ENCODE results near the gene TBC1D24. TPM values are rescaled to one million over a fixed set of nuclear protein-coding genes. Genes with fewer than 3 reads are reported as not detected.

TBC1D24 gene
- total RNA-seq, 3 donors from 2014 or later = 25.0 to 27.2 (median 26.3) TPM

DNA sequence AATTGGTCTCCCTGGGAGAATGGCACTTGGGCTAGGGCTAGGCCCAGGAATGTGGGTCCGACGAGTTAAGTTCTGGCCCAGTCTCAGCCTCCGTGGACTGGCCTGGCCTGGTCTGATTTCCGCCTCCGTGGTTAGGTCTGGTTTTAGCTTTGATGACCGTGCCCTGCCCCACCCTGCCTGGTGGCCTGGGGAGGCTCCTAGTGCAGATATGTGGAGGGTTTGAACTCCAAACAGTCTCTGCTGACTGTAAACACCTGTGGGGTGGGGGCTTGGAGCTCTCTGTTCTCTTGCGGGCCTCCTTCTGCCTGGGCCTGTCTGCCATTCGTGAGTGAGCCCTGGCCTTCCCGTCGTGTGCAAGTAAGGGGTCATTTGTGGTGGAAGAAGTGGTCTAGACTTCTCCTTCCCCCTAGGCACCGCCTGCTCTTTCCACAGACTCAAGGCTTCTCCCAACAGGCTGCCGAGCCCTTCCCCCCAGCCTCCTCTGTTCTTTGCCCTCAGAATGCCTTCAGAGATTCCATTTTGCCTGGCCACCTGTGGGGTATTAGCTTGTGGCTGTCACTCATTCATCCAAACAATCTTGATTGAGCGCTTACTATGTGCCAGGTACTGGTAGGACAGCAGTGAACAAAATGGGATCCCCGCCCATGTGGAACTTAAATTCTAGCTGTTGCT, 40.4 kb downstream of the TBC1D24 start:
- ATAC-seq = no peak
- DNase-seq = no peak
- Mint-ChIP-seq H3K4me3 (peak overlapping the region; percentile 93), H3K27me3 (ENCODE audit: low read depth) (no peaks in the 10 kb centered on the region), H3K36me3 (ENCODE audit: insufficient read depth) (peaks cover 10% of the 10 kb centered on the region), H3K9me3 (no peaks in the 10 kb centered on the region), H3K4me1 (ENCODE audit: low read depth) (peaks cover 54% of the 10 kb centered on the region)

DNA sequence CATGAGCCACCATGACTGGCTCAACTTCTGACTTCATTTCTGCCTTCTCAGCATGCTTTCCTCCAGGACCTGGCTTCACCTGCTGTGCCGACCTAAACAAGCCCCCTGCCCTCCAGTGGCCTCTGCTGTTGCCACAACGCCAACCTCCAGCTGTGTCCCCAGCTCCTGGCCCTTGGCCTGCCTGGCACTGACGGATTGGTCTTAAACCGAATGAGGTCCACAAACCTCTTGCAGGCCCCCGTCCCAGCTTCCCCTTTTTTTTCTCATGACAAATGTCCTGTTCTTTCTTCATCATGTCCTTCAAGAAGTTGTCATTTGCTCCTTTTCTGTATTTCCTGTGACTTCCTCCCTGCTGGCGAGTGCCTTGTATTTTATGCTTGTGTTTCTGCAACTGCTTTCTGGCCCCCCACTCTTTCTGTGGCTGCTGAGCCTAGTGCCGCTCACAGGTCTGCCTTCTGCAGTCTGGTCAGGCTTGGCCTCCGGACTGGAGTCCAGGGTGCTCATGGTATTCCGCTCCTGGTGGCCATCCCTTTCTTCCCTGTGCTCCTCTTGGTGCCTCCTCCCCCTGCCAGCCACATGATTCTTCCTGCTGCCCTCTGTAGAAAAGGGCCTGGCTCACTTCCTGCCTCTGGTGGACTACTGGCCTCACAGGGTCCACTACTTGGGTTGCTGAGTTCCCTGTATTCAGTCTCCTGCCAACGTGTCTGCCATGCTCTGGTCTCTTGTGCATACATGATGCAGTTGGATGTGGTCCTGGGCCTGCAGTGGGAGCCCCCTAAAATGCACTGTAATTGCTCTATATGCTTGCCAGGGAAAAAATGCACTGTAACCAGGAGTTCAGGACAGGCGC, 41.7 kb downstream of the TBC1D24 start:
- Mint-ChIP-seq H3K4me3 (peak overlapping the region; percentile 93), H3K36me3 (ENCODE audit: insufficient read depth) (peaks cover 10% of the 10 kb centered on the region), H3K27me3 (ENCODE audit: low read depth) (no peaks in the 10 kb centered on the region), H3K9me3 (no peaks in the 10 kb centered on the region), H3K4me1 (ENCODE audit: low read depth) (peaks cover 58% of the 10 kb centered on the region)
- DNase-seq (no peak), ATAC-seq (no peak)

DNA sequence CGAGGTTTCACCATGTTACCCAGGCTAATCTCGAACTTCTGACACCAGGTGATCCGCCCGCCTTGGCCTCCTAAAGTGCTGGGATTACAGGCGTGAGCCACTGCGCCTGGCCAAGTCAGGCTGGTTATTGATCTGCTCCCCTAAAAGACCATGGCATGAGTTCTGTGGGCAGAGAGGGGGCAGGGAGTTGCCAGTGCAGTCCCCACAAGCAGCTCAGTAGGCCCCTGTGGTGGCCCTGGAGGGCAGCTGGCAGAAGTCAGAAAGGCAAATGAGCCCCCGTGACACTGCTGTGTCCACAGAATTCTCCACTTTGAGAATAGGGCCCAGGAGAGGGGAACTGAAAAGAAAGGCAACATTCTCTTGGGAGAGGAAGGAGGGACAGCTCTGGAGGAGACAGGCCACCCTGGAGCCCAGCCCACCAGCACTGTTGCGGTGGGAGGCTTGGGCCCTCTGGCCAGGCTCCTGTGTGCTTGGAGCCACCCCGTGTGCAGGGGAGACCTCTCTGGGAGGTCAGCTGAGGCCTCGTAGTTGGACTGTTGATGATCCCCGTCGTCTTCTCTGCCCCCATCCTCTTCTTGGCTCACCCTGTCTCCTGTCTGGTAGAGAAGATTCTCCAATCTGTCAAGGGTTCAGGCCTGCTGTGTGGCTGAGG, 43.2 kb downstream of the TBC1D24 start:
- H3K36me3 Mint-ChIP-seq (ENCODE audit: insufficient read depth) = peaks cover 10% of the 10 kb centered on the region
- DNase-seq (no peak), ATAC-seq (no peak)
- H3K27me3 Mint-ChIP-seq (ENCODE audit: low read depth) = no peaks in the 10 kb centered on the region
- H3K4me1 Mint-ChIP-seq (ENCODE audit: low read depth) = peaks cover 51% of the 10 kb centered on the region
- H3K9me3 Mint-ChIP-seq = no peaks in the 10 kb centered on the region
- H3K4me3 Mint-ChIP-seq = no peak overlapping the region

DNA sequence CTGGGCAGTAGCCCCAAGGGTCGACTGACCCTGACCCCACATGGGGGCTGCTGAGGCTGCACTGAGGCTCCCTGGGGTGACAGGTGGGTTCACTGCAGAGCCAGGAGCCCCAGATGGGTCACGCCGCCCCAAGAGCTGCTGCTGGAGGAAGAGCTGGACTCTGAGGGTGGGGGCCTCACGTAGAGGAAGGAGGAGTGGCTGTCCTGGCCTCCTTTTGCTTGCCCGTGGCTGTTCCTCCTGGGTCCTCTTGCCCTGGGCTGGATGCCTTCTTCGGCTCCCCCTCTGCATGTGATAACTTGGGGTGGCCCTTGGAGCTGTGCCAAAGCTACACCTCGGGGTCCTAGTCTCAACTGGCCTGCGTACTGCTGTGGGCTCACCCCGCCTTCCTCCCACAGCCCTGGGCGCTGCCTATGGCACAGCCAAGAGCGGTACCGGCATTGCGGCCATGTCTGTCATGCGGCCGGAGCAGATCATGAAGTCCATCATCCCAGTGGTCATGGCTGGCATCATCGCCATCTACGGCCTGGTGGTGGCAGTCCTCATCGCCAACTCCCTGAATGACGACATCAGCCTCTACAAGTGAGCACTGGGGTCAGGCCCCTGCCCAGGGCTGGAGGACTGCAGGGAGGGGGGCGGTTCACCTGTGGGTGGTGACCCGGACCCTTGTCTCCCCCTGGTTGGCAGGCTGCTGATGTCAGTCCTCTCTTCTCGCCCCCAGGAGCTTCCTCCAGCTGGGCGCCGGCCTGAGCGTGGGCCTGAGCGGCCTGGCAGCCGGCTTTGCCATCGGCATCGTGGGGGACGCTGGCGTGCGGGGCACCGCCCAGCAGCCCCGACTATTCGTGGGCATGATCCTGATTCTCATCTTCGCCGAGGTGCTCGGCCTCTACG, 44.1 kb downstream of the TBC1D24 start:
- Mint-ChIP-seq H3K36me3 (ENCODE audit: insufficient read depth) (peaks cover 10% of the 10 kb centered on the region), H3K4me1 (ENCODE audit: low read depth) (peaks cover 53% of the 10 kb centered on the region), H3K9me3 (no peaks in the 10 kb centered on the region), H3K27me3 (ENCODE audit: low read depth) (no peaks in the 10 kb centered on the region), H3K4me3 (peak overlapping the region; percentile 74)
- DNase-seq (peak; percentile 3), ATAC-seq (no peak)

DNA sequence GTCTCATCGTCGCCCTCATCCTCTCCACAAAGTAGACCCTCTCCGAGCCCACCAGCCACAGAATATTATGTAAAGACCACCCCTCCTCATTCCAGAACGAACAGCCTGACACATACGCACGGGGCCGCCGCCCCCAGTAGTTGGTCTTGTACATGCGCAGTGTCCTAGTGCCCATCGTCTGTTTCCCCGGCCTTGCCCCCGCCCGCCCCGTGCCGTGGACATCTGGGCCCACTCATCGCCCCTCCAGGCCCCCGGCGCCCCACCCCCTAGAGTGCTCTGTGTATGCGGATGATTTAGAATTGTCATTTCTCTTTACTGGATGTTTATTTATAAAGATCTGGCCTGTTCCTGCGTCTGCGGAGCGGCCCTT, 44.8 kb downstream of the TBC1D24 start:
- peaks cover 16% of the 10 kb centered on the region for H3K36me3 Mint-ChIP-seq (ENCODE audit: insufficient read depth)
- H3K4me1 Mint-ChIP-seq (ENCODE audit: low read depth) = peaks cover 59% of the 10 kb centered on the region
- DNase-seq = peak; percentile 4
- H3K4me3 Mint-ChIP-seq = peak overlapping the region; percentile 74
- no peaks in the 10 kb centered on the region for H3K27me3 Mint-ChIP-seq (ENCODE audit: low read depth)
- no peak for ATAC-seq
- H3K9me3 Mint-ChIP-seq = no peaks in the 10 kb centered on the region

DNA sequence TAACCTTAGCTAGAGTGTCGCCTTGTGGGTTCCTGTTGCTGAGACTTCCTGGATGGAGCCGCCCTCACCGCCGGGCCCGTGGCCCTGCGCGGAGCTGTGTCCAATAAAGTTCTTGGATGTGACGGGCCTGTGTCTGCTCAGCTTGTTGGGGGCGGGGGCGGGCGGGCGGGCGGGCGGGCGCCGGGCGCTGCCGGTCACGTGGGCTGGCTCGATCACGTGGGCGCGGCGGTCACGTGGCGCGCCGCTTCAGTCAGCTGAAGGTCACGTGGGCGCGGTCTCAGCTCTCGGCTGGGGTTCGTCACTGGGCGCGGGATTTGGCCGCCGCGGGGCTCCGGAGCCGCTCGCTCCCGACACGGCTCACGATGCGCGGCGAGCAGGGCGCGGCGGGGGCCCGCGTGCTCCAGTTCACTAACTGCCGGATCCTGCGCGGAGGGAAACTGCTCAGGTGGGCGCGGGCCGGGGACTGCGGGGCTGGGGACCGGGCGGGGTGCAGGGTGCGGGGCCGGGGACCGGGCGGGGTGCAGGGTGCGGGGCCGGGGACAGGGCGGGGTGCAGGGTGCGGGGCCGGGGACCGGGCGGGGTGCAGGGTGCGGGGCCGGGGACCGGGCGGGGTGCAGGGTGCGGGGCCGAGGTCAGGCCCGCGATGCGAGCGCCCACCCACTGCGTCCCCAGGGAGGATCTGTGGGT, 45.3 kb downstream of the TBC1D24 start, which contains the start of gene AMDHD2:
TSS of gene AMDHD2 (plus strand) at position 275 of the 687 bp plus-strand sequence. CDS start at position 363, 88 bp downstream.
- Mint-ChIP-seq H3K9me3 (no peaks in the 10 kb centered on the region), H3K4me3 (peak within 1 kb of the TSS; percentile 84), H3K36me3 (ENCODE audit: insufficient read depth) (peaks cover 19% of the 10 kb centered on the region), H3K27me3 (ENCODE audit: low read depth) (no peaks in the 10 kb centered on the region), H3K4me1 (ENCODE audit: low read depth) (peaks cover 57% of the 10 kb centered on the region)
- ATAC-seq = peak; percentile 73 to 79
- peak; percentile 86 for DNase-seq

DNA sequence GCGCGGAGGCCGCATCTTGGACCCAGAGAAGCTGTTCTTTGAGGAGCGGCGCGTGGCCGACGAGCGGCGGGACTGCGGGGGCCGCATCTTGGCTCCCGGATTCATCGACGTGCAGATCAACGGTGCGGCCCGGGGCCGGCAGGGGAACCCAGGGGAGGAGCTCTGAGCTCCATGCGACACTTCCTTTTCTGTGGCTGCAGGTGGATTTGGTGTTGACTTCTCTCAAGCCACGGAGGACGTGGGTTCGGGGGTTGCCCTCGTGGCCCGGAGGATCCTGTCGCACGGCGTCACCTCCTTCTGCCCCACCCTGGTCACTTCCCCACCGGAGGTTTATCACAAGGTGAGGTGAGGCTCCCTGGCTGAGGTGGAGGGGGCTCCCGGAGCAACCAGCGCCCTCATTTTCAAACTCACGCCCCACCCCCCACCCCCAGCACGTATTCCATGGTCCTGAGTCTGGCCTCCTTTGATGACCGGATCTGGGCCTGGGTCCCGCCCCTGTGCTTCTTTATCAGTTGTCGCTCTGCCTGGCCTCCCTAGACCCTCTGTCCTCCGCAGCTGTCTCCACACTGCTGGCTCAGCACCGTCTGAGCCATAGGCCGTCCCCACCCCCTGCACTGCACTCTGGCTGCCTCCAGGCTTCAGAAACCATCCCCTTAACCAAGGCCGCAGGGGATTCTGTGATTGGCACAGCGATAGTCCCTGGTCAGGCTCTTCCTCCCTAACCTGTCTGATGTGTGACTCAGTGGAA, 46.0 kb downstream of the TBC1D24 start:
- Mint-ChIP-seq H3K27me3 (ENCODE audit: low read depth) (no peaks in the 10 kb centered on the region), H3K4me3 (peak overlapping the region; percentile 84), H3K9me3 (no peaks in the 10 kb centered on the region), H3K4me1 (ENCODE audit: low read depth) (peaks cover 50% of the 10 kb centered on the region), H3K36me3 (ENCODE audit: insufficient read depth) (peaks cover 20% of the 10 kb centered on the region)
- ATAC-seq (peak; percentile 54 to 57), DNase-seq (peak; percentile 28)

DNA sequence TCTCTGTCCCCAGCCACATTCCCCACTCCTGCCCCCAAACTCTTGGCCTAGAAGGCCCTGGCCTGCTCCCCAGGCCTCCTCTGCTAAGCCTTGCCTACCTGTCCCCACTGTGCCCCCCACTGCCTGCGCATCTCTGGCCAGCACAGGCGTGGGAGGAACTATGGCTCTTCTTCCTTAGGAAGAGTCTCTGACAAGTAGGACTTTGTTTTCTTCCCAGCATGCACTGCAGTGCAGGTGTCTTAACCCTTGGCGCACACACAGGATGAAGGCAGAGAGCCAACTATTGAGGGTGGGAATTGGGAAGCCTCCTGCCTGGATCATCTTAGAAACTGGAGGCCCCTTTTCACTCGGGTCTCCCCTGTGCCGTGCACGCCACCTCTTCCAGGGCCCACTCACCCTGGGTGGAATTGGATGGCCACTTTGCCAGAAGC, 48.9 kb downstream of the TBC1D24 start:
- no peak for DNase-seq
- Mint-ChIP-seq H3K9me3 (no peaks in the 10 kb centered on the region), H3K4me1 (ENCODE audit: low read depth) (peaks cover 25% of the 10 kb centered on the region), H3K4me3 (no peak overlapping the region), H3K36me3 (ENCODE audit: insufficient read depth) (peaks cover 16% of the 10 kb centered on the region), H3K27me3 (ENCODE audit: low read depth) (no peaks in the 10 kb centered on the region)
- no peak for ATAC-seq

DNA sequence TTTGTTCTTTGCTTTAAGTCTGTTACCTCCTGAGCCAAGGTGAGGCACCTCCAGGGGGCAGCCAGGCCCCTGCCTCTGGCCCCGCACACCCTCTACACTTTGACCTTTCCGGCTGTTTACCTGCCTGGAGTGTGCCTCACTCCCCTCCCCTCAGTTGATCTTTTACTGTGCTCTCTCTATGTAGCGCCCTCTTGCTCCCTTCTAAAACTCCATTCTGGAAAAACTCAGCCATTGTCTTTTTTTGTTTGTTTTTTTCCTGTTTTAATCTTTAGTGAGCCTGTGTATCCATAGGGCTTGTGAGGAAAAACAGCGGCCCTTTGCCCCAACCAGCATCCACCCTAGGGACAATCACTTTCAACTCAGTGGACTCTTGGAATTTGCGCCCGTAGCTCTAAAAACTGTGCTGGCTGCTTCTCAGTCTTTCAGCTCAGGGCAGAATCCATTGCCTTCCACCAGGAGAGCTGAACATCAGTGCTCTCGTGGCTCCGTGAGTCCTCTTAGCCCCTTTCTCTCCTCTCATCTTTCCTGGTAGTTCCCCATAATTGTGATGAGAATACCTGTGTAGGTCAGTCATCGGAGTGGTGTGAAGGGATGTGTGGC, 49.5 kb downstream of the TBC1D24 start:
- Mint-ChIP-seq H3K36me3 (ENCODE audit: insufficient read depth) (peaks cover 16% of the 10 kb centered on the region), H3K27me3 (ENCODE audit: low read depth) (no peaks in the 10 kb centered on the region), H3K4me3 (no peak overlapping the region), H3K9me3 (no peaks in the 10 kb centered on the region), H3K4me1 (ENCODE audit: low read depth) (peaks cover 21% of the 10 kb centered on the region)
- ATAC-seq (no peak), DNase-seq (no peak)

DNA sequence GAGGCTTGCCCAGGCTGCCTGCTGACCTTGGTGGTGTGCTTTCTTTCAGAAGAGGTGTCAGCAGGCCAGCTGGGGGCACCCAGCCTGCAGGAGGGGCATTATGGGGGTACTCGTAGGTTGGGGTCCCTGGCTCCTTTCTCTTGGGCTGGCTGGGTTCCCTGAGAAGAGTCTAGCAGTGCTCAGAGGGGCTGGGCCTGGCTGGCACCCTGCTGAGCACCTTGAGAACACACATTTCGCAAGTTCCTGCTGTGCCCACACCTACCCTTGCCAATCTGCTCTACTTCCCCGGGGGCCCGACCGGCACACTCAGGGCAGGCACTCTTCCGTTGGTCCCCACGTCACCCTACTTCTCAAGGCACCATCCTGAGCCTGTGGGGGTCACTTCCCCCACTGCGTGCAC, 51.2 kb downstream of the TBC1D24 start:
- Mint-ChIP-seq H3K36me3 (ENCODE audit: insufficient read depth) (peaks cover 12% of the 10 kb centered on the region), H3K4me1 (ENCODE audit: low read depth) (peaks cover 16% of the 10 kb centered on the region), H3K9me3 (no peaks in the 10 kb centered on the region), H3K4me3 (no peak overlapping the region), H3K27me3 (ENCODE audit: low read depth) (no peaks in the 10 kb centered on the region)
- ATAC-seq = no peak
- DNase-seq = no peak

DNA sequence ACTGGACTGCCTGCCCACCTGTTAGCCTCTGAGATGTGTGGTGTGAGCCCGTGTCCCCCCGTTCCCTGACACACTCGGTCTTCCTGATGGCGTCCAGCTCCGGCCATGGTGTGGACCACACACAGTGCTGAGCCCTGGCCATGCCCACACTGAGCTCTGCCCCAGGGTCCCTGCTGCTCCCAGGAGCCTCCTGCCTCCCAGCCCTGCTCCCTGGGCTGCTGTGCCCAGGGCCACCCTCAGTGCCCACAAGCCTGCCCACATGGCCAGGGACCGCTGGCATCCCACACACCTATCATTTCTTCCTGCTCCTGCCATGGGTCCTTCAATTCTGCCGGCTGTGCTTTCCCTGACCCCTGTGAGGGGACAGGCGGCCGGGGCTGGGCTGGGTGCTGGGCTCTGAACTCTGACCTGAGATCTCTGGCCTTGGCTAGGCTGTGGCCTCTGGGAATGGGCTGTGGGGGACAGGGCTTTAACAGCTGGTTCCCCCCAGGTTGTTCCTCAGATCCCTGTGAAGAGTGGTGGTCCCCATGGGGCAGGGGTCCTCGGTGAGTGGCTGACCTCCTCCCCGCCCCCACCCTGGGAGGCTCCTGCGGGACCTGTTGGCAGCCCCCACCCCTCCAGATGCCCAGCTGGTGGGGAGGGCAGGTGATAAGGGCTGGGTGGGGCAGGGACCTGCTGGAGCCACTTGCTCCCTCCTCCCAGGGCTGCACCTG, 52.3 kb downstream of the TBC1D24 start:
- H3K9me3 Mint-ChIP-seq = no peaks in the 10 kb centered on the region
- H3K4me1 Mint-ChIP-seq (ENCODE audit: low read depth) = peaks cover 17% of the 10 kb centered on the region
- DNase-seq = no peak
- peaks cover 12% of the 10 kb centered on the region for H3K36me3 Mint-ChIP-seq (ENCODE audit: insufficient read depth)
- no peak overlapping the region for H3K4me3 Mint-ChIP-seq
- no peak for ATAC-seq
- no peaks in the 10 kb centered on the region for H3K27me3 Mint-ChIP-seq (ENCODE audit: low read depth)

DNA sequence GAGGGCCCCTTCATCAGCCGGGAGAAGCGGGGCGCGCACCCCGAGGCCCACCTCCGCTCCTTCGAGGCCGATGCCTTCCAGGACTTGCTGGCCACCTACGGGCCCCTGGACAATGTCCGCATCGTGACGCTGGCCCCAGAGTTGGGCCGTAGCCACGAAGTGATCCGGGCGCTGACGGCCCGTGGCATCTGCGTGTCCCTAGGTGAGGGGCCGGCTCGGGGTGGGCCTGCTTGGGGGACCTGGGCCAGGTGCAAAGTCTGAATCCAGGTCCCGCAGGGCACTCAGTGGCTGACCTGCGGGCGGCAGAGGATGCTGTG, 52.8 kb downstream of the TBC1D24 start:
- Mint-ChIP-seq H3K27me3 (ENCODE audit: low read depth) (no peaks in the 10 kb centered on the region), H3K4me3 (no peak overlapping the region), H3K36me3 (ENCODE audit: insufficient read depth) (peaks cover 12% of the 10 kb centered on the region), H3K9me3 (no peaks in the 10 kb centered on the region), H3K4me1 (ENCODE audit: low read depth) (peaks cover 19% of the 10 kb centered on the region)
- DNase-seq (peak; percentile 4), ATAC-seq (no peak)
